Fibroblast of villous mesenchyme (primary cell): ENCODE results near the gene EXOC4. TPM values are rescaled to one million over a fixed set of nuclear protein-coding genes. Genes with fewer than 3 reads are reported as not detected.
A peak's percentile ranks its signal among the peaks of the same experiment; 100 is the strongest.

Experiments used
- DNase-seq: peaks from one replicate; pipeline ENCODE4 v3.0.0-alpha.2; 2010; ENCODE audit warnings: low read depth
- H3K4me3 ChIP-seq: 2 replicates; pipeline ENCODE4 v1.5.1; 2011; ENCODE audit warnings: low read depth, mild to moderate bottlenecking, low read length
- CTCF ChIP-seq: IDR thresholded peaks from 2 replicates; pipeline ENCODE4 v1.5.1; 2012; ENCODE audit warnings: low read depth, mild to moderate bottlenecking, low read length; ENCODE audit not compliant: insufficient read depth
- total RNA-seq: library from RNA; depleted of rRNA; stranded (reverse); fragments of >200 nt; gene quantifications from 2 replicates; pipeline ENCODE4 v1.2.3, GENCODE V29; 2012

EXOC4 gene
- total RNA-seq, 1 donor, result 106 TPM

- peak; percentile 85 for DNase-seq
- TF ChIP-seq CTCF, result no peak
- H3K4me3 ChIP-seq, result no peak overlapping the region
Measured at GRCh38 chr7:133703547-133703946, 450.7 kb downstream of the EXOC4 start.

GRCh38 chr7:133704453-133704852, 451.6 kb downstream of the EXOC4 start:
- DNase-seq, result no peak
- H3K4me3 ChIP-seq, result no peak overlapping the region
- no peak for TF ChIP-seq CTCF

- DNase-seq, result peak; percentile 45
- no peak for TF ChIP-seq CTCF
- H3K4me3 ChIP-seq, result no peak overlapping the region
Measured at GRCh38 chr7:133705596-133705995, 452.7 kb downstream of the EXOC4 start.

- no peak for TF ChIP-seq CTCF
- H3K4me3 ChIP-seq, result no peak overlapping the region
- no peak for DNase-seq
Measured at GRCh38 chr7:133706016-133706415, 453.1 kb downstream of the EXOC4 start.

GRCh38 chr7:133709036-133709880, 456.4 kb downstream of the EXOC4 start:
- H3K4me3 ChIP-seq, result no peak overlapping the region
- no peak for TF ChIP-seq CTCF
- DNase-seq, result no peak

- TF ChIP-seq CTCF, result no peak
- DNase-seq, result no peak
- H3K4me3 ChIP-seq, result no peak overlapping the region
Measured at GRCh38 chr7:133712544-133712943, 459.7 kb downstream of the EXOC4 start.
